Glomerular endothelial cell (primary cell): ENCODE data around the gene FRY. TPM values are rescaled to one million over a fixed set of nuclear protein-coding genes. Genes with fewer than 3 reads are reported as not detected.

Experiments used
- DNase-seq: peaks from one replicate; pipeline ENCODE4 v3.0.0-alpha.2; 2011; ENCODE audit warnings: low read depth, low spot score; ENCODE audit errors: extremely low read depth
- total RNA-seq: library from RNA; depleted of rRNA; stranded (reverse); fragments of >200 nt; gene quantifications from 2 replicates; pipeline ENCODE4 v1.2.3, GENCODE V29; 2015

FRY gene
- total RNA-seq, 1 donor from 2014 or later = 18.2 TPM

DNA sequence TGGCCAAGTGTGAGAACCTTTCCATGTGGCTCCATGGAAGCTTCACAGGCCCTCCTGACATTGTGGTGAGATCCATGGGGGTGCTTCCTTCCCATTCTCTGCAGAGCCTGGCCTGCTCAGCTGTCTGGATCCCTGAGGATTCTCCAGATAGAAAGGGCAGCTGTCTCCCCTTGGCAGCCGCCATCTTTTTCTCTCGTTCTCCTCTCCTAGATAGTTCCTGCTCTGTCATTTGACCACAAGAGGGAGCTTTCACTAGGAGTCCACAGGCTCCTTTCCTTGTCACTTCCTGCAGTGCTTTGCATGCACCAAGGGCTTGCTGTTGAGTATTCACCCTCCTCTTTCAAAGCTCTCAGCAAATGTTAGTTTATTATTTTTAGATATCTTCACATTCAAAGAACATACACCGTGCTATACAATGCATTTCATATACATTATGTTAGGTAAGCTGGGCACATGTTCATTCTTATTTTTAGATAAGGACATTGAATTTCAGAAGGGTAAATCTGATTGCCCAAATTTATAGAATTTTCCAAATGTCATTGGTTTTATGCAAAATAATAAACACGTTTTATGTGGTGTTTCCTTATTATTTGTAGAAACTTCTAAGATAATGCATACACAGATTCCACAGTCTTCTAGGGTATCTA is 133.2 kb downstream of the FRY start:
- DNase-seq = peak; percentile 50

DNA sequence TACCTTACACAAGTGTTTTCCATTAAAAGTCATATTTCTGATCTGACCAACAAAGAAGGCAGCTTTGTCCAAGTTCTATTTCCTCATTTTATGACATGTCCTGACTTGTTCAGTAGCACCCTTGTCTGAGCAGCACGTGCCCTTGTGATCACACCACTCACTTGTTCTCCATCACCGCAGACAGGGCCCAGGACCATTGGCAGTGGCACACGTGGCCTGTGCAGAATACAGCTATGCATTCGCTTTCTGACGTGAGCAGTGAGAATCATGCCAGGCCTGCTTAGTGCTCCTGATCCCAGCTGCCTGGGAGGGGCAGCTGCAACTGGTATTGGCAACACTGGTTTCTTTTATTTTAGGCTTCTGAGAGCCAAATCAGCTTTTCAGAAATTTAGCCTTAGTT is 134.2 kb downstream of the FRY start:
- no peak for DNase-seq

DNA sequence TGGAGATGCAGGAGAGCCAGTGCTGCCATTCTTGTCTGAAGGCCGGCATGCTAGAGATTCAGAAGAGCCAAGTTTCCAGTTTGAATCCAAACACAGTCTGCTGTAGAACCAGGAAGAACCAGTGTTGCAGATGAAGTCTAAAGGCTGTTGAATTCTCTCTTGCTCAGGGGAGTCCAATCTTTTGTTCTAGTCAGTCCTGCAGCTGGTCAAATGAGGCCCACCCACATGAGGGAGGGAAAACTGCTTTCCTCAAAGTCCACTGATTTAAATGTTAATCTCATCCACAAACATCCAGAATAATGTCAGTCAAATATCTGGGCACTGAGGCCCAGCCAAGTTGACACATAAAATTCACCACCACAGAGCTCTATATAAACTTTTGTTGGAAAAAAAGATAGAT is 136.6 kb downstream of the FRY start:
- no peak for DNase-seq

- DNase-seq = no peak
Observed at GRCh38 chr13:32170841-32171240, 139.3 kb downstream of the FRY start.

- DNase-seq = no peak
Observed at GRCh38 chr13:32173881-32174280, 142.3 kb downstream of the FRY start.

DNA sequence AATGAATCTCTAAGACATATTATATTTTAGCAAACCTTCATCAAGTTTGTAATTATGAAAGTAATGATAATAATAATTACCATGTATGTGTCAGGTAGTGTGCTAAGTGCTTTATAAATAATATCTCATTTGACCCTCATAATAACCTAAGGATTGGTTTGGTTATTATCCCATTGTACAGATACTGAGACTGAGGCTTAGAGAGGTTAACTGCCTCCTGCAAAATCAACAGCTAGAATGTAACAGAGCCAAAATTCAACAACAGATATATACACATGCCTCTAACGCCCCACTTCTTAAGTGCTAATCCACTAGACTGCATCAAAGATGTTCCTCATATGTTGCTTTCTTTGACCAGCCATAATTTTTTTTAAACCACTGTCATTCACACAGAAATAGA is 142.8 kb downstream of the FRY start:
- DNase-seq = no peak

- DNase-seq = no peak
Observed at GRCh38 chr13:32175307-32175706, 143.7 kb downstream of the FRY start.

- no peak for DNase-seq
Observed at GRCh38 chr13:32175943-32176342, 144.4 kb downstream of the FRY start.

- DNase-seq = no peak
Observed at GRCh38 chr13:32176696-32177095, 145.1 kb downstream of the FRY start.

DNA sequence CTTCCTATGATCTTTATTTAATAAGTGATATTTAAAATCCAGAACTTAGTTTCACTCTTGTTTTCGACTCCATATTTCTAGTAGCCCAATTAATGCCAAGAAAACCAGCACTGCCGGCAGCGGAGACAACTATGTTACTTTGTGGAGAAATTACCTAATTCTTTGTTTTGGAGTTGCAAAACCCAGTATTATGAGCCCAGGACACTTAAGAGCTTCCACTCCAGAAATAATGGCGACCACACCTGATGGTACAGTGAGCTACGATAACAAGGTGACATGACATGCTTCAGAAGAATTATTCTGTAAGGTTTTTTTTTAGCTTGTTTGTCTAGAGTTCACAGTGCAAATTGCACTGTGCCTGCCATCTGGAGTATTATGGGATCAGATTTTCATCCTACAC is 147.2 kb downstream of the FRY start:
- DNase-seq = no peak

DNA sequence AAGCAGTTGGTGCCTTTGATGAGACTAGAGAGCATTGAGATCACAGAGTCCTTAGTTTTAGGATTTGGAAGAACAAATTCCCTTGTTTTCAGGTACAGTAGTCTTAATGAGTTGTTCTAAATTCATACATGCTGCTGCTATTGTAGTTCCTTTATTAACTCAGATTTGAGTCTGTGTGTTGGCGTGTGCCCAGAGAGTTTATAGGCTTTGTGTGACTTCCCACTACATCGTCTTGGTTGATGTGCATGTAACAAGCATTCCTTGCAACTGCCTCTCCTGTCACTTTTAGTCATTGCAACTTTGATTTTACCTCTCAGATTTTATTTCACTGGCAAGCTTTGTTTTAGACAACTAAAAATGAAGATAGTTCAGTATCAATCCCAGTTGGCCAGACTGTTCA is 148.1 kb downstream of the FRY start:
- DNase-seq = no peak

DNA sequence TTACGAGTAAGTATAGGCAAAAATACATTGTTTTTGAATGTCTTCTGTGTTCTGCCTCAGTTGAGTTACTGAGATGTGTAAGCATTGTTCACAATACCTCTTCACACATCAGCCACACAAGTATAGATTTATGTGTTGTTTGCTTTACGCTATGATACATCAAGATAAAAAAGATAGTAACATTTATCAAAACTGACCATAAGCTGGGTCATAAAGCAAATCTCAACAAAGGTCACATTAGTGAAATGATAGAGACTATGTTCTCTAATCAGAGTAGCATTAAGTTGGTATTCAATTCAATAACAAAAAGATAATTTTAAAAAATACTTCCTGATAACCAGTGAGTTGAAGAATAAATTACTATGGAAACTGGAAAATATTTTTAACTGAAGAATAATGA is 156.1 kb downstream of the FRY start:
- no peak for DNase-seq

DNA sequence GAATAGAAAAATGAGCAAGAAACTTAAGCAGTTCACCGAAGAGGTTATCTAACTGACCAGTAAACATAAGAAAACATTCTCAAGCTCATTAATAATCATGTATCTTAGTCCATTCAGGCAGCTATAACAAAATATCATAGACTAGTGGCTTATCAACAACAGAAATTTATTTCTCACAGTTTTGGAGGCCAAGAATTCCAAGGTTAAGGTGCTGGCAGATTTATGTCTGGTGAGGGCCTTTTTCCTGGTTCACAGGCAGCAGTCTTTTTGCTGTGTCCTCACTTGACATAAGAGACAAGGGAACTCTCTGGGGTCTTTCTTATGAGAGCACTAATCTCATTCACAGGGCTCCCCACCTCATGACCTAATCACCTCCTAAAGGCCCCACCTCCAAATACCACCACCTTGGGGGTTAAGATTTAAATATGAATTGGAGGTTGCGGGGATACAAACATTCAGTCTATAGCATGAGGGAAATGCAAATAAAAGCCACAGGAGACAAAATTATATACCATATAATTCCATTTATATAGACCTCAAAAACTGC is 160.0 kb downstream of the FRY start:
- no peak for DNase-seq

GRCh38 chr13:32195713-32196112 is 164.1 kb downstream of the FRY start:
- DNase-seq = no peak

DNA sequence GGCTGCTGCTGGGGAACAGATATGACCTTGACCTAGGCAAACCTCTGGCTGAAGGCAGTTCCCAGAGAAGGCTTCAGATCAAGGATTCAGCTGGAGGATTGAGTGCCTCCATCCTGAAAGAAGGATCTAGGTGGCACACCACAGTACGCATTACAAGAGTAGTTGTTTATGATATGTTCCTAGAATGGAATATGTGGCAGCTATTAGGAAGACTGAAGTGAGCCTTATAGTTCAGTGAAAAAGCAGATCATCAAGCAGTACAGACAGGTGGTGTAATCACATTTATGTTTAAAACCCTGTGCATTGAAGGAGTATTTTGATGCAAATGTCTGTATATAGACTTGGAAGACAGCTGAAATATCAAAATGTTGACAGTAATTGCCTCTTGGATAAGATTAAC is 167.6 kb downstream of the FRY start:
- DNase-seq = no peak

DNA sequence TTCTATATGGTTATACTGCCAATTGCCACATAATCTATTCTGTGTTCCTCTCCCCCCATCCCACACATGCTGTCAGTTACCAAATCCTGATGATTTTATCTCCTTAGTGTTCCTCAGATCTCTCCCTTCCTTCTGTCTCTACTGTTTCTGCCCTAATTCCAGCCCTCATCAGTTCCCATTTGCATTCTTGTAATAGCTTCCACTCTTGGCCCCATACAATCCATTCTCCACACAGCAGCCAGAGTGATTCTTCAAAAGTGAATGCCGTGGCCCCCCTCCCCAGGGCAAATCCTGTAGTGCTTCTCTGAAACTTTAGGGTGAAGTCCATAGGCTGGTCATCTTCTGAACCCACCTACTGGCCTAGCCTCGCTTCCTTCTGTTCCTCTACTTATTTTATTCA is 169.2 kb downstream of the FRY start:
- DNase-seq = no peak

DNA sequence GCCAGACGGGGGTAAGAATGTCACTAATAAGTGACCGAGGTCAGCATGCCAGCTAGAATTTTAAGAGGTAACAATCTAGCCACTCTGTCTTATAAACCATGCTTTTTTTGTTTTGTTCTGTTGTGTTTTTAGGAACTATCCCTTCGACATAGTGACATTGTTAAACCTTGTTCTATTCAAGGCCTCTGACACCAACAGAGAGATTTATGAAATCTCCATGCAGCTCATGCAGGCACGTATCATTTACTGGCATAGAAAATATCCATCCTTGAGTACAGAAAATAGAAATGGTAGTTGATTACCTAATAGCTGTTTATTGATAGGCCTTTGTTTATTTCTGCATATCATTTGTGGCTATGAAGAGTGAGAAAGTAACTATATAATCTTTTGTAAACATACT is 170.2 kb downstream of the FRY start:
- no peak for DNase-seq

- no peak for DNase-seq
Observed at GRCh38 chr13:32202268-32202667, 170.7 kb downstream of the FRY start.

- no peak for DNase-seq
Observed at GRCh38 chr13:32203221-32203620, 171.6 kb downstream of the FRY start.

DNA sequence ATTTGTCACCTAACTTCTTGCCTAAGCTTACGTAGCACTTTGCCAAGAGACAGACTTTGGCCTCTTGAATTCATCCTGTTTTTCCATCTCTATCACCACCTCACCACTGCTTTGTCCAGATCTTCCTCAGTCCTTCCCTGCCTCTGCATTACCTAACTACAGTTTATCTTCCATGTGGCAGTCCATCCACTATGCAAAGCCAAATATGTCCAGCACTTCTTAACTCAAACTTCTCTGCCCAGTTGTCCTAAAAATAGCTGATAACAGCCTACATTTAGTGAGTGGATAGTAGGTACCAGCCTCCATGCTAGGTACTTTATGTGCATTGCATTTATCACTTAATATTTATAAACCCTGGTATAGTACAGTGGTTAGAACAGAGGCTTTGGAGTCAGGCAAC is 172.2 kb downstream of the FRY start:
- DNase-seq = no peak

GRCh38 chr13:32205431-32206096 is 174.0 kb downstream of the FRY start:
- no peak for DNase-seq

DNA sequence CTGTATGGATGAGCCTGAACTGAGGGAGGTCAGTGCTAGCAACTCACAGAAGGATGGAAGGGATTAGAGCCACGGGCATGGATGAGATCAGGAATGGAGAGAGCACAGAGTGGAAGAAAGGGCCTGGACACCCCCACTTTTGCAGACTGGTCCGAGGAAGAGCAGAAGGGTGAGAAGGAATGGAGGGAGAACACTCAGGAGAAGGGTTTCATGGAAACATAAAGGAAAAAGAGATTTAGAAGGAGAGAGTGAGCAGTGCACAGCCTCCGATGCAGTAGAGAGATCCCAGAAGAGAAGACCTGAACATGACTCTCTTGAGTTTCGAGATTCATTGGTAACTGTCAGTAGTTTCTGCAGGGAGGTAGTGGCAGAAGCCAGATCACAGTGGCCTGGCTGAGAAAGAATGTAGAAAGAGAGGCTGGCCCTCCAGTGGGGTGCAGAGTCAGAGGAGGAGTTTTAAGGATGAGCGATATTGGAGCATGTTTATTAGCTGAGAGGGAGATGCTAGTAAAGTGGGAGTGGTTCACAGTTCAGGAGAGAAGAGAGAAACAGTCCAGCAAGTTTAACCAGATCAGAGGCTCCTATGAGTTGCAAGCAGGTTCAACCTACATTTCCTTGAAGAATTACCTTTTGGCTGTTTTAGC is 174.6 kb downstream of the FRY start:
- DNase-seq = no peak
